CD4-positive, alpha-beta T cell treated with Interleukin-4 for 1 hour (primary cell): ENCODE data around the gene NPTN.
"Not testable (repeated sequence)": the region's sequence is repeated elsewhere in the genome, so short reads cannot be mapped to it uniquely, and the experiment has no call there.

Experiments used
- DNase-seq, 2 donors: peaks; one replicate each; pipeline ENCODE4 v3.0.0-alpha.2; 2020 to 2022

NPTN gene

DNA sequence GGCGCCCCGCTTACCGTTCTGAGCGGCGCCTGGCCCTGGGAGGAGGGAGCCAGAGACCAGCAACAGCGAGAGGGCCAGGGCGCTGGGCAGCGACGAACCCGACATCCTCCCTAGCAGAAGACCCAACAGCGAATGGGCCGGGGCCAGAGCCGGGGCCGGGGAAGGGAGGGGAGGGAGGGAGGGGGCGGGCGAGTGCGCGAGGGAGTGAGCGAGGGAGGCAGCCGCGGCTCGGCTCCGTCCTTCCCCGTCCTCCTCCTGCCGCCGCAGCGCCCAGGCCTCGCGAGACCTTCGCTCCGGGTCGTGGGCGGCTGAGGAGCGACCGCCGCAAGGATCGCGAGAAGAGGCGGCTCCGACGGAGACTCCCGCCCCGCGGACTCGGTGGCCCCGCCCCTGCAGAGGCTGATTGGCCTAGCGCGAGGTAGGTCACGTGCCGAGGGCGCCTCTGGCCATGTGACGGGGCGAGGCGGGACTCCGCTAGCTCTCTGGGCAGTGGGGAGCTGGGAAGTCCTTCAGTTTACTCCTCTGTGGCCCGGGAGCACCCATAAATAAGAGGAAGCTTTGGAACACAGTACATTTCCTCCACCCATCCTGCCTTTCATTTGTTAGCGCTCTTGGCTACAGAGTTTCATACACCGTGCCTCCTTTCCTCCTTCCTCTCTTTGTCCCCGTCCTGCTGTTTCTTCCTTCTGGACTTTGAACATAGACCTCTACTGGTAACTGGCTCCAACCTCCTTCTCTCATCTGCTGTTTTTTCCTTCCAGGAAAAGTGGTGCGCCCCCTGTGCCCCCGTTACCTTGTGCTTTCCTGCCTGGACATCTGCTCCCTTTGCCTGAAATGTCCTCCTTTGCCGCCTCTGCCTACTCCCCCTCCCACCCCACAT lies at the start of gene NPTN:
NPTN (minus strand) TSS at position 279 of the 880 bp plus-strand sequence; CDS start at position 105, 174 bp downstream.
- peak; percentile 98 for DNase-seq

DNA sequence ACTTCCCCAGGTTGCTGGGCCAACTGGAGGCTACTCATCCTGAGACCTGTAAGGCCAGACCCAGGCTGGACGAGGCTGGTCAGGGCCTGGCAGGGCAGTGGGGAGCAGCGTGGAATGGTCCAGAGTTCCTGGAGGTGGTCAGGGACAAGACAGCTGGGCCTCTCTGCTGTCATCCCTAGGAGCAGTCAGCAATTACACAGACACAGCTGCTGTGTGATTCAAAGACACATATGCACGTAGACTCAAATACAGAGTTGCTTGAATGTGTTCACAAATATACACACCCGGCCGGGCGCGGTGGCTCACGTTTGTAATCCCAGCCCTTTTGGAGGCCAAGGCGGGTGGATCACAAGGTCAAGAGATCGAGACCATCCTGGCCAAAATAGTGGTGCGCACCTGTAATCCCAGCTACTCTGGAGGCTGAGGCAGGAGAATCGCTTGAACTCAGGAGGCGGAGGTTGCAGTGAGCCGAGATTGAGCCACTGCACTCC lies 49.5 kb upstream of the NPTN start:
- DNase-seq, result no peak

DNA sequence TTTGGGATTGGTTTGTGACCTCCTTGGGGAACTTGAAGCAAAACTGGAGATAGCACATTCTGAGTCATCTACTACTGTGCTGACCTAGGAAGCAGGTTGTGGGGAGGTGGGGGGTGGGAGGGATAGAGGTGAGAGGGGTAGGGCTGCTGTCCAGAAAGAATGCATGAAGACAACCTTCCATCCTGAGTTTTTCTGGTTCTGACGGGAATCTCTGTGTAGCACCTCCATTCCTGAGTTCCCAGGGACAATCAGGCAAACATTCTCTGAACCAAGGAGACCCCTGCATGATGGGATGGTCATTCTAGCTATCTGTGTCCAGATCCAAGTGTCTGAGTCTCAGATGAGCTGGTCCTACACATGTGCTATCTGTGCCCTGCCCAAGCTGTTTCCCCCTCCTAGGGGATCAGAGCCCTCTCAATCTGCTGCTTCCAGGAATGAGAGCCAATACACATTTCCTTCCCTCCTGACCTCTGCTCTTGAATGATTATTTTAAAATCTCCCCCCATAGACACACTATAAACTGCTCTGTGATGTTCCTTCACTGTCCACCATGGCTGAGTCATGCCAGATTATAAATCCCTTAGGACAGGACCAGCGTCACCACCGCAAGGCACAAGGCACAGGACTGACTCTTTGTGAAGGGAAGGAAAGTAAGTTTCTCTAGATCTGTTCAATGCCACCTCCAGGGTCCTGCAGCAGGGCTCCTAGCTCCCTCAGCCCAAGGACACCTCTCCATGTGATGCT lies 48.8 kb upstream of the NPTN start:
- DNase-seq, result no peak

DNA sequence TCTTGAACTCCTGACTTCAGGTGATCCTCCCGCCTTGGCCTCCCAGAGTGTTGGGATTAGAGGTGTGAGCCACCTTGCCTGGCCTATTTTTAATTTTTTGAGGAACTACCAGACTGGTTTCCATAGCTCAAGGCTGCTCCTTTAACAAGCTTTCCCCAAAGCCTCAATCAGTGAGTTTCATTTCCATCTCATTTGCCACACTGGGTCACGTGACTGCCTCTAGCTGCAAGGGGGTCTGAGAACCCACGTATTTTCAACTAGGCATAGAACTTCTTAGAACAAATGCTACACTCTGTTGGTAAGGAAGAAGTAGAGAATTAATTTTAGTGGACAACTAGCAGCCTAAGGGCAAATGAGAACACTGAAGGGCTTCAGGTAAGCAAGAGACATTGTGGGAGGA lies 47.9 kb upstream of the NPTN start:
- no peak for DNase-seq

DNA sequence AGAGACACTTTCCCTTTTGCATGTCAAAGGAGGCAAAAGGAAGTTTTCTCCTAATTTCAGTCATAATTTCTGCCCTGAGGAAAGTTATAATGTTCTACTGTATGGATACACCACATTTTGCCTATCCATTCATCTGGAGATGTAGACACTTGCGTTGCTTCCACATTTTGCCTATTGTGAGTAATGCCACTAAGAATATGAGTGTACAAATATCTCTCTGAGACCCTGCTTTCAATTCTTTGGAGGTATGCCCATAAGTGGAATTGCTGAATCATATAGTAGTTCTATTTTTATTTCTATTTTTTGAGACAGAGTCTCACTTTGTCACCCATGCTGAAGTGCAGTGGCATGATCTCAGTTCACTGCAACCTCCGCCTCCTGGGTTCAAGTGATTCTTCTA lies 47.4 kb upstream of the NPTN start:
- no peak for DNase-seq

DNA sequence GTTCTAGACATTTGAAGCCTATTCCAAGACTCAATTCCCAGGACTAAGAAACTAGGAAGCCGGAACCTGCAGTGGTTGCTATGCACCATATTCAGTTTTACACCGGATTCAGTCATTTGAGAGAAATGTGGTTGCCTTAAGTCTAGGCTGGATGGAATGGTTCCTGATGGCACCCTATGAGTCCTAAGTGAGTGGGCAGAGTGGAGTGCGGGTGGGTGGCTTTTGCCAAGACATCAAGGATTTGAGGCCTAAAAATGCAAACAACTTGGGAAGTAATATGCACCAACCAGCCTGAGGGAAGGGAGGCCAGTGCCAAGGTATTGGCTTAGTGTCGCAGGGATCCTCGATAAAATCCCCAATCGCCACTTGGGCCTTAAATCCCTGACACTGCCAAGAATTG lies 46.8 kb upstream of the NPTN start:
- DNase-seq, result no peak

DNA sequence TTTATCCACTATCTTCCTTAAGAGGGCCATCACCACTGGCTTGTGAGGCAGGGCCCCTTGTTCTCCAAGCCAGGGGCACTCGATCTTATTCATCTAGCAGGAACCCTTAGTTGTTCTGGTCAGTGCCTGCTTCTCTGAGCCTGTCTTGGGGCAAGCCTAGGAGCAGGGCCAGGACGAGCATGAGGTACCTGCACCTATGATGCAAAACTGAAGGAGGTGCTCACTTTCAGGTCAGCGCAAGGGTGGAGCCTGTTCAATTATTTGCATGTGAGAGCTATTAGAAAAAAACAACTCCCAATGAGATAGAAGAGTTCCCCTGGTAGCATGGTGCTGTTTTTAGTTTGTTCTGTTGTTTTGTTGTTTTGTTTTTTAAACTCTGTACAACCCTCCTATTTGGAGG lies 46.0 kb upstream of the NPTN start:
- DNase-seq, result no peak

DNA sequence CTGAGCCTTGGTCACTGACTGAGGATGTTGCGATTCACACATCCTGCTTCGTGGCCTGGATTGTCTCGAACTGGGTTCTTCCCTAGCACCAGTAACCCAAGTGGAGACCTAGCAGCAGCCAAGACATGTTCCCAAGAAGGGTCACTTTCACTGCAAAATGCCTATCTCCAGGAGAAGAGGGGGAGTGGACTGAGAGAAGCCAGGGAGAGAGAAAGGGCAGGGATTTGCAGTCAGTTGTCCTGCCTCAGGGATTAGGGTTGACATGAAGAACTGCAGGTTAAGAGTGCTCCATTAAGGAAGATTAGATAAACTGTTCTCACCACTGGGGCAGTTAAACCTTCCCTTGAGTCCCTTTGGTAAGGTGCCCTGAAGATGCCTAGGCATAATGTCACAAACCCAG lies 45.3 kb upstream of the NPTN start:
- no peak for DNase-seq

DNA sequence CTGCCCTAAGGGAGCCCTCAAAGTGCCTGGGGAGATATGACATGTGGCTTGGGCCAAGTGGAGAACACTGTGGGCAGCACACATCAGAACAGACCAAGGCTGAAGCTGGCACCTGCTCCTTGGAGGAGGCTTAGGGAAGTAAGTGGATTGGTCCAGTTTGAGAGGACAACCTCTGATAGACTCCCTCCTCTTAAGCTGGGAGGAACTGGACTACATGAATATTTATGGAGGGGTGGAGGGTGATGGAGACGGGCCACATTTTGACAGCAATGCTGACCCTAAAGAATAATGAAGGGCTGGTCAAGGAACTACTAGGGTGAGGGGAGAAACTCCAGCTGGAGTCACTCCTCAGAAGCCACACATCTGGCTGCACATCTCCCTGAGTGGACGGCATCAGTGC lies 44.5 kb upstream of the NPTN start:
- DNase-seq, result no peak

DNA sequence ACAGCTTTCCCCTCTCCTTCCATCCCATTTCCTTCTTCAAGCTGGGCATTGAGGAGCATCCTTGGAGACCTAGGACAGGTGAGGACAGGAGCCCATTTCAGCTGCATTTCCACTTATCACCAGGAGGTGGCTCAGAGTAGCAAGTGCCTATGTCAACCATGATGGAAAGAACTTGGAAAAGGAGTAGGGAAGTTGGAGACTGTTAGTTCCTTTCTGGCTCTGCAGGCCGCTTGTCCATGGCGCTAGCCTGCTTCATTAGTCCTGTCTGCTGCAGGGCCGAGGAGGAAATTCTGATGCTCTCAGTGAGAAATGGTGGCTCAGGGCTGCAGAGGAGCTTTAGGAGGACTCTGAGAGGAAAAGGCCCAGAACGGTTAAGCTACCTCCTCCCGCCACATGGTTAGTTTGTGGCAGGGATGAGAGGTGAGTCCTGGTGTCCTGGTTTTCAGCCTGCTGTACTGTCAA lies 44.0 kb upstream of the NPTN start:
- peak; percentile 43 to 58 for DNase-seq

DNA sequence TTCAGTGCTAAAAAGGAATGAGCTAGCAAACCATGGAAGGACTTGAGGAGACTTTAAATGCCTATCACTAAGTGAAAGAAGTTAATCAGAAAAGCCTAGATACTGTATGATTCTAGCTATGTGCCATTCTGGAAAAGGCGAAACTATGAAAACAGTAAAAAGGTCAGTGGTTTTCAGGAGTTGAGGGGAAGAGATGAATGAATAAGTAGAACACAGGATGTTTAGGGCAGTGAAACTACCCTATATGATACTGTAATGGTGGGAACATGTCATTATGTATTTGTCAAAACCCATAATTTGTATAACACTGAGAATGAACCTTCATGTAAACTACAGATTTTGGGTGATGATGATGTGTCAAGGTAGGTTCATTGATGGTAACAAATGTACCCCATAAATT lies 41.4 kb upstream of the NPTN start:
- no peak for DNase-seq

DNA sequence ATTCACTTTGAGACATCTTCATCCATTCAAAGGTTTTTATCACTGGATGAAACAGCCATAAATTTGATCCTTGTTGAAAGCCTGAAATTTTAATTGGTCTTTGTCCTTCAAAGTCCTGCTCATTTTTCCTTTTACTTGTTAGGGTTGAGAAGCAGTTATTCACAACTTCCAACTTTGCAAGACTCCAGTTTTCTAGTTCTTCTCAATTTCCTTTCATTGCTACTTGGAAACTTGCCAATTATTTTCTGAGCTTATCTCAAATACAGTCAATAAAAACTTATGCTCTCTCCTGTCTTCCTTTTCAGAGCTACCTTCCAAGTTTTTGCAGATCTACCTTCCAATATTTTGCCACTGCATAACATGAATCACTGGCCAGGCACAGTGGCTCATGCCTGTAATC lies 27.3 kb upstream of the NPTN start:
- DNase-seq, result no peak

DNA sequence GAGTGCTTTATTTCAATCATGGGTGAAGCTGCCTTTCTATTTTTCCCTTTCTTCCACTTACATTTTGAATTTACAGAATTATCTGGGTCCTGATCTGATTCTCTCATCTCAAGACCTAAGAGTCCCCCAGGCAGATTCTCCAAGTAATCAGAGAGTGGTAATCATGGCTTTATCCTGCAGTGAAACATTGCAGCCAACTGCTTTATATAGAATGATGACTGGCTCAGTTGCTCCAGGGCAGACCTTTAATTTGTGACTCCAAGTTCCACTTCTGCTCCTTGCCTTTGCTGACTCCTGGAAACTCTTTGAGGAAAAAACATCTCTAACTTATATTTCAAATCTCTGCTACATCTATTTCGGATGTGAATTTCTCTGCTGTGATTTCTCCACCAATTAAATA lies 25.5 kb upstream of the NPTN start:
- no peak for DNase-seq

DNA sequence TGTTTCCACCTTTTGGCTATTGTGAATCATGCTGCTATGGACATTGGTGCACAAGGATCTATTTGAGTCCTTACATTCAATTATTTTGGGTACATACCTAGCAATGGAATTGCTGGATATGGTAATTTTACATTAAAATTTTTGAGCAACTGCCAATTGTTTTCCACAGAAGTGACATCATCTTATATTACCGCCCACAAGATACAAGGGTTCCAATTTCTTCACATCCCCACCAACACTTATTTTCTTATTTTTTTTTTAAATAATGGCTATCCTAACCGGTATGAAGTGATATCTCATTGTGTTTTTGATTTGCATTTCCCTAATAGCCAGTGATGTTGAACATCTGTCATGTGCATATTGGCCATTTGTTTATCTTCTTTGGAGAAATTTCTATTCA lies 22.5 kb upstream of the NPTN start:
- no peak for DNase-seq

DNA sequence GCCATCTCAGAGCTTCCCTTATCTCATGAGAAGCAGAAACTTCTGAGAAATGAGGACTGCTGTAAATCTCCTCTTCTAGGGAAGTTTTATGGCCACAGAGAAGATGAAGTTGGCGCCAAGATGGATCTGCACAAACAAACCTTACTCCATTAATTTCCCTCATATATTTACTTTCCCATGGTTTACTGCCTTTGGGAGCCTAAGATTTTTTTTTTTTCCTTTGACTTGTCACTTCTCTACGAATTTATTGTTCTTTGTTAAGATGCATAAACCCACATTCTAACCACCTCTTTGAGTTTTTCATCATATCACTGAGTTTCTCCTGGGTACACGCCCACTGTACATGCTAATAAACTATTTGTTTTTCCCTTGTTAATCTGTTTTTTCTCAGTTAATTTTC lies 21.5 kb upstream of the NPTN start:
- DNase-seq, result no peak

DNA sequence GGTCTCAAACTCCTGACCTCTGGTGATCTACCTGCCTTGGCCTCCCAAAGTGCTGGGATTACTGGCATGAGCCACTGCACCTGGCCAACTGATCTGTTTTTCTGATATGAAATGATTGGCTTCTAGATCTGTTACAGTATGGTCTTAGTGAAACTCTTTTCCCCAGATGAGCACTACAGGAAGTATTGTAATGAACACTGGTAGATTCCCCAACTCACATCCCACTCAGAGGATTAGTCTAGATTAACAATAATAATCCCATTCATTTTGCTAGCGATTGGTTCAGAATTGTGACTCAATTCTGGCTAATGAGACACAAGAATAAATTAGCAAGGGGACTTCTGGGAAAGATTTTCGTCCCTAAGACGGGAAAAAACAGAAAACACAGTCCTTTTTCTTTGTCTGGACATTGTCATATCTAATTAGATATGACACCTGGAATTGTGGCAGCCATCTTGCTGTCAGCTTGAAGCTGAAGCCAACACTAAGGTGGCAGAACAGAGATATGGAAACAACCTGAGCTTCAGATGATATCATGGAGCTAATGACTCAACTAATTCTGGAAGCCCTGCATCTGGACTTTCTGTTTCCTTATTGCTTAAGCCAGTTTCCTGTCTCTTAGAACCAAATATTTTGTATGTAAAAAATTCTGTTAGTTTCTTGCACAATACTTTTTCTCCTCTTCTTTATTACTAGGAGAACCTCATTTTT lies 17.4 kb upstream of the NPTN start:
- DNase-seq, result no peak

DNA sequence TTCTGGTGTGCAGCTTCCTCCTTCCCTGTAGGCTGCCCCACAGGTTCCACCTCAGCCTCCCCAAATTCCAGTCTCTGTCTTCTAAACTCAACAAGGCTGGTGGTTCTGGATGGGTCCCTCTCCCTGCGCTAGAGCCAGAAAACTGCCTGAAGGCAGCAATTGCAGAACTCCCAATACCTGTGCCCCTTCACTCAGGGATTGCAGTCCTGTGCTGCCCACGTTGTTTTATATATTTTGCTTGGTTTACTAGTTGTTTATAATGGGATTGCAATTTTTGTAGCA lies 14.8 kb upstream of the NPTN start:
- DNase-seq, result no peak

DNA sequence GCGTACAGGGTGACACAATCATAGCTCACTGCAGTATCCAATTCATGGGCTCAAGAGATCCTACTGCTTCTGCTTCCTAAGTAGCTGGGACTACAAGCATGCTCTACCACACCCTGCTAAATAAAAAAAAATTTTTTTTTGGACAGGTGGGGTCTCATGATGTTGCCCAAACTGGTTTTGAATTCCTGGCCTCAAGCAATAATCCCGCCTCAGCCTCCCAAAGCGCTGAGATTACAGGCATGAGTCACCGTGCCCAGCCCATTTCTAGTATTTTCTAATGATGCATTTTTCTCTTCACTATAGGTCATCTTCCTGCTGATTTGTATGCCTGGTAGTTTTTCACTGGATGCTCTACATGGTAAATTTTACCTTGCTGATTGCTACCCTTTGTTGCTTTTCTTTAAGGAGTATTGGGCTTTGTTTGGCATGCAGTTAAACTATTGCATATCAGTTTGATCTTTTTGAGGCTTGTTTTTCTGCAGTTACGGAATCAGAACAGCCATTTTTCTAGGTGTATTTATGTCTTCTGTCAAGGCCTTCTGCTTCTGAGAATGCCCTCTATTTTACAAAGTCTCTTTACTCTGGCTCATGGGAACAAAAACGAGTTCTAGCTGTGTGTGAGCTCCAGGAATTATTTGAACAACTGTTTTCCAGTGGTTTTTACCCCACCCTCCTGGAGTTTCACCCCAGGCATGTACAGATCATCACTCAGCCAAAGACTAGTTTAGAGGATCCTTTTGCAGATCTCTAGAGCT lies 14.2 kb upstream of the NPTN start:
- no peak for DNase-seq

DNA sequence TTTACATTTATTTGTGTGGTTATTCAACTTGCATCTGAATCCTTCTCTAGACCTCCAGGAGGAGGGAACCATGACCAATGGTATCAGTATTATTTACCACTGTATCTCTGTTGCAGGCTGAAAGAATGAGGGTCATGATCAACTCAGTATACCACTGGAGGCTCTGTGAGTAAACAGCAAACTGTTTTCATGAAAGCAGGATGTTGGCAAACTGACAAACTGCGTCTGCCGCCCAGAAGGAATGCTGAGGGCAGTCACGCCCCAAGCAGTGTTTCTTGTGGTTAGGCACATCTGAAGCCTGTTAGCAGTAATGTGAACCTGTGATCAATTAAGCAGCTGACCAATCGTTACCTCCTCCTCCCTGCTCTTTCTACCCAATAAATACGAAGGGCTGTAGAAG lies 6.3 kb upstream of the NPTN start:
- DNase-seq, result not testable (repeated sequence)

DNA sequence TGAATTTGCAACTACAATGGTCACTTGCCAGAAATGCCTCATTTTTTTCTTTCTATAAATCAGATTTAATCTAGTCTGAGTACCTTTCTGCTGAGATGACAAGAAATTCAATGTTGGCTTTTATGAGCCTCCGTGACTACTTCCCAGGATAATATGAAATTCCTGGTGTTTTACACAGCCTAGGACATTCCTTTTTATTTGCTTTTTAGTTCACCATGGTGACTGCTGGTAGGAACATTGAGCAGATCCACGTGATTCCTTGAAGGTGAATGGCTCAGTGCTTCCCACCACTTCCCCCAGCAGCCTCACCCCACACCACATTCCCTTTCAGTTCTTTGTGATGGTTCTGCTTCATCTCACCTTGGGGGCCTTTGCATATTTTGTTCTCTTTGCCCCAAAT lies 4.3 kb upstream of the NPTN start:
- no peak for DNase-seq

DNA sequence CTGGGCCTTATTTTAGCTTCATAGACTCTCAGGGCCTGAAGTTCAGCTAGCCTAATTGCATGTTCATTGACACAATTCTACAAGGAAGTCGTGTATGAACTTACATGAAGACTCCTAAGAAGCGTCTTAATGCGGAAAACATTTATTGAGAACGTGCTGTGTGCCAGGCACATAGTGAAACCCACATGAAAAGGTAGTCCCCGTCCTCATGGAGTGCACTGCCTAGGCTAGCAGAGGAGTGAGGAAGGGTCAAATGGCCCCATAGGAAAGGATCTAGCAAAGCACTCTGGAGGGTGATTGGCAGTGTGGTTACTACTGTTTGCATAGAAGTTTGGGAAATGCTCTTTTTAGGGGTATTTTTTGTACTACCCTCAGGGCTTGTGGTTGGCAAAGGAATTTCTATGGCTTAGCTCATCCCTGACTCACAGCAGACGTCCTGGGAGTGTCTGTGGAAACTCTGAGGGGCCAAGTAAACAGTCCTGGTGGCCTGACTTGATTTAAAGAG lies 854 bp upstream of the NPTN start:
- no peak for DNase-seq

DNA sequence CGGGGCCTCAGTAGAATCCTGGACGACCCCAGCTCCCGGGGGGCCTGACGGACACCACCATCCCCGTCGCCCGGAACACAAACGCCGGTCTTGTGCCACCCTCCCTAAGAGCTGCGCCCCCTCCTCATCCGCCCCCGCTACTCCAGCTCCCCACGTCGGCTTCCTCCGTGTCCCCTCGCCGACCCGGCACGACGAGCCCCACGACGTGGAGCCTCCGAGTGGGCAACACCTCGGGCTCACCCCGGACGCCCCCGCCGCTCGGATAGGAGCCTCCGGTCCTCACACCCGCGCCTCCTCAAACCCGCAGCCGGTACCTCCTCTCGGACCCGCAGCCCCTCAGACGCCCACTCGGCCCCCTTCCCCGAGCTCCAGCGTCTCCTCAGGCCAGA lies 525 bp downstream of the NPTN start:
- no peak for DNase-seq
